K562 (cell line): ENCODE results near the gene RBBP7. TPM values are rescaled to one million over a fixed set of nuclear protein-coding genes. Genes with fewer than 3 reads are reported as not detected.

Source experiments
- ATAC-seq: fragments of 200-7000 bp; cut with Tn5 transposase; 3 replicates; pipeline ENCODE4 v1.9.1; 2020; ENCODE audit warnings: moderate library complexity
- BruUV-seq: library from RNA; stranded (reverse); fragments of 400-500 nt; replicated peaks from 2 replicates; lab custom pipeline; 2021; lab: Mats Ljungman, UMichigan
- CTCF ChIA-PET: fragments of 300-600 bp; formaldehyde crosslinking; extraction: SDS; loops from one replicate; lab custom pipeline; 2021; ENCODE audit warnings: low intra/inter-chr PET ratio; lab: Yijun Ruan, JAX
- POLR2A ChIA-PET: fragments of 300-600, 350-650 bp; sonication (Branson Sonifier 250); formaldehyde crosslinking; extraction: SDS; loops from one replicate; lab custom pipeline; 2021; ENCODE audit warnings: antibody characterized with exemption, inconsistent platforms; lab: Yijun Ruan, JAX
- DNase-seq, 4 experiments: peaks; one replicate each; pipeline versions ENCODE4 v3.0.0 to v3.0.0-alpha.2; 2011 to 2018; ENCODE audit warnings: low spot score in 3 of 4, mixed read lengths in 3 of 4; ENCODE audit errors: extremely low read depth in 1 of 4
- FAIRE-seq: peaks from 2 replicates; lab custom pipeline; 2011; peaks lifted over from hg19 to GRCh38; lab: Jason Lieb, UNC
- H2AFZ ChIP-seq: 2 replicates; pipeline ENCODE4 v1.6.0; 2011; ENCODE audit warnings: low read depth, low read length, control low read depth, inconsistent platforms
- H3K27ac ChIP-seq: fragments of 200-600 bp; 3 replicates; pipeline ENCODE4 v1.8.0; 2011; ENCODE audit warnings: low read depth, mild to moderate bottlenecking, control low read depth, inconsistent platforms, low read length, moderate library complexity, mixed read lengths; ENCODE audit errors: extremely low read depth
- H3K27me3 ChIP-seq, 2 experiments: fragments of 300-600 bp in 1 of 2; 2 replicates in 1 of 2; 3 replicates in 1 of 2; pipeline versions ENCODE4 v1.6.0 to v1.8.0; 2011; ENCODE audit warnings: inconsistent platforms in 2 of 2, low read length in 2 of 2, mild to moderate bottlenecking in 1 of 2, mixed read lengths in 1 of 2, moderate library complexity in 1 of 2; ENCODE audit not compliant: control insufficient read depth in 2 of 2, insufficient read depth in 2 of 2
- H3K36me3 ChIP-seq: fragments of 300-600 bp; 3 replicates; pipeline ENCODE4 v1.8.0; 2011; ENCODE audit warnings: mild to moderate bottlenecking, low read length, inconsistent platforms; ENCODE audit not compliant: control insufficient read depth, insufficient read depth
- H3K4me1 ChIP-seq, 2 experiments: fragments of 200-600 bp in 1 of 2; replicated peaks in 1 of 2; 2 replicates in 1 of 2; 3 replicates in 1 of 2; pipeline versions ENCODE4 v1.5.1 to v1.8.0; 2011; ENCODE audit warnings: inconsistent platforms in 2 of 2, low read length in 2 of 2, mild to moderate bottlenecking in 1 of 2, mixed read lengths in 1 of 2, moderate library complexity in 1 of 2; ENCODE audit not compliant: control insufficient read depth in 2 of 2, insufficient read depth in 2 of 2
- H3K4me2 ChIP-seq: 2 replicates; pipeline ENCODE4 v1.6.1; 2011; ENCODE audit warnings: low read length, control low read depth, inconsistent platforms, mixed read lengths; ENCODE audit not compliant: insufficient read depth
- H3K4me3 ChIP-seq: fragments of 200-600 bp; sonication (generic), shearing (Covaris generic); 2 replicates; pipeline ENCODE4 v1.5.1; 2016; ENCODE audit warnings: control low read depth, inconsistent platforms
- H3K79me2 ChIP-seq: fragments of 200-600 bp; 3 replicates; pipeline ENCODE4 v1.8.0; 2011; ENCODE audit warnings: low read length, inconsistent platforms; ENCODE audit not compliant: control insufficient read depth, insufficient read depth
- H3K9ac ChIP-seq, 2 experiments: 2 replicates each; pipeline versions ENCODE4 v1.6.0 to v1.6.1; 2011; ENCODE audit warnings: low read depth in 2 of 2, low read length in 2 of 2, control low read depth in 1 of 2, inconsistent platforms in 1 of 2, mild to moderate bottlenecking in 1 of 2, mixed read lengths in 1 of 2; ENCODE audit not compliant: insufficient read depth in 1 of 2
- H3K9me1 ChIP-seq: one replicate; pipeline ENCODE4 v1.6.0; 2011; ENCODE audit warnings: inconsistent platforms, mild to moderate bottlenecking, low read length, moderate library complexity; ENCODE audit not compliant: control insufficient read depth, insufficient read depth
- H3K9me3 ChIP-seq: replicated peaks from 2 replicates; pipeline ENCODE4 v1.5.1; 2011; ENCODE audit warnings: low read depth, low read length, inconsistent platforms; ENCODE audit not compliant: control insufficient read depth, insufficient read depth
- H4K20me1 ChIP-seq: replicated peaks from 2 replicates; pipeline ENCODE4 v1.6.1; 2011; ENCODE audit warnings: low read length, inconsistent platforms, mixed read lengths; ENCODE audit not compliant: control insufficient read depth, insufficient read depth
- CTCF ChIP-seq, 3 experiments: IDR thresholded peaks in 2 of 3; conservative IDR thresholded peaks in 1 of 3; 2 replicates each; pipeline ENCODE4 v1.5.1; 2011 to 2012; ENCODE audit warnings: low read length in 3 of 3, mild to moderate bottlenecking in 3 of 3, control low read depth in 2 of 3, improper control_type of control experiment in 1 of 3, inconsistent platforms in 1 of 3, low read depth in 1 of 3, mixed read lengths in 1 of 3, moderate library complexity in 1 of 3; ENCODE audit not compliant: insufficient read depth in 2 of 3
- CTCFL ChIP-seq: IDR thresholded peaks from 2 replicates; pipeline ENCODE4 v1.6.1; 2011; ENCODE audit warnings: borderline replicate concordance, low read depth, mild to moderate bottlenecking, moderate library complexity, low read length; ENCODE audit not compliant: insufficient read depth, poor library complexity, severe bottlenecking
- EGR1 ChIP-seq: fragments of 450-650 bp; conservative IDR thresholded peaks from 2 replicates; pipeline ENCODE4 v1.6.1; 2017; ENCODE audit warnings: mild to moderate bottlenecking
- IFI16 ChIP-seq: fragments of 250-450 bp; sonication (Bioruptor Pico); IDR thresholded peaks from 2 replicates; pipeline ENCODE4 v2.1.2; 2022; ENCODE audit warnings: mild to moderate bottlenecking, inconsistent platforms
- KDM2B ChIP-seq: fragments of 250-450 bp; sonication (Bioruptor Pico); IDR thresholded peaks from 2 replicates; pipeline ENCODE4 v1.8.0; 2021; ENCODE audit warnings: mild to moderate bottlenecking, moderate library complexity
- KLF6 ChIP-seq: fragments of 250-450 bp; sonication (Bioruptor Pico); IDR thresholded peaks from 2 replicates; pipeline ENCODE4 v1.4.0; 2020; ENCODE audit warnings: mild to moderate bottlenecking, moderate library complexity, borderline replicate concordance
- NR0B1 ChIP-seq: fragments of 450-650 bp; IDR thresholded peaks from one replicate; pipeline ENCODE4 v1.6.1; 2018; ENCODE audit warnings: mild to moderate bottlenecking, moderate library complexity; ENCODE audit not compliant: partially characterized antibody
- POLR2AphosphoS2 ChIP-seq: IDR thresholded peaks from 2 replicates; pipeline ENCODE4 v1.6.1; 2012; ENCODE audit warnings: low read length, improper control_type of control experiment
- RAD21 ChIP-seq, 2 experiments: fragments of 250-450 bp in 1 of 2; fragments of 450-650 bp in 1 of 2; sonication (Bioruptor Pico) in 1 of 2; formaldehyde crosslinking in 1 of 2; IDR thresholded peaks in 1 of 2; conservative IDR thresholded peaks in 1 of 2; 2 replicates each; pipeline versions ENCODE4 v1.4.0 to v1.8.0; 2020 to 2022; ENCODE audit warnings: mild to moderate bottlenecking in 2 of 2, moderate library complexity in 1 of 2
- ZBTB11 ChIP-seq, 3 experiments: fragments of 200-800 bp in 1 of 3; fragments of 250-450 bp in 1 of 3; fragments of 450-650 bp in 1 of 3; sonication (Bioruptor Pico) in 1 of 3; sonication (Bioruptor generic) in 1 of 3; formaldehyde crosslinking in 1 of 3; IDR thresholded peaks; 2 replicates each; pipeline versions ENCODE4 v1.6.1 to v1.8.0; 2016 to 2022; ENCODE audit warnings: mild to moderate bottlenecking in 2 of 3, missing genetic modification characterization in 2 of 3, missing compliant biosample characterization in 1 of 3, moderate library complexity in 1 of 3
- ZFPM2 ChIP-seq: fragments of 250-450 bp; sonication (Bioruptor Pico); IDR thresholded peaks from 2 replicates; pipeline ENCODE4 v1.5.1; 2022; ENCODE audit warnings: mild to moderate bottlenecking
- ZNF143 ChIP-seq: sonication (generic); formaldehyde crosslinking; IDR thresholded peaks from 2 replicates; pipeline ENCODE4 v1.9.0; 2022; ENCODE audit warnings: mild to moderate bottlenecking, missing genetic modification reagents
- ZNF239 ChIP-seq: fragments of 250-450 bp; sonication (Bioruptor Pico); IDR thresholded peaks from 2 replicates; pipeline ENCODE4 v1.4.0; 2020; ENCODE audit warnings: mild to moderate bottlenecking
- WGBS: fragments of 100-300 bp; shearing (Covaris generic); methylation state at CpG from one replicate; pipeline ENCODE4 v1.1.6; 2016; ENCODE audit warnings: low coverage, mixed read lengths; ENCODE audit not compliant: insufficient coverage; ENCODE audit errors: missing lambda C conversion rate; 5-methylcytosine and 5-hydroxymethylcytosine counted together
- in situ Hi-C: fragments of 300-500 bp; cut with MboI; formaldehyde crosslinking; loops from 4 replicates; pipeline ENCODE4 v1.15.0; 2018; ENCODE audit warnings: inconsistent platforms, mixed read lengths
- intact Hi-C: fragments of 100-400 bp; cut with micrococcal nuclease; formaldehyde crosslinking; loops from 2 replicates; pipeline ENCODE4 v1.14.2; 2022
- polyA plus RNA-seq, 8 experiments: library from polyadenylated mRNA; depleted of rRNA in 4 of 8; stranded (reverse) in 5 of 8; unstranded in 3 of 8; fragments of >200 nt; fragmentation: Nextera tagmentation in 2 of 8; fragmentation: Illumina TruSeq in 1 of 8; extraction: Ambion mirVana in 2 of 8; extraction: Trizol in 1 of 8; gene quantifications; 2 replicates each; pipeline versions ENCODE4 v1.2.1 to v1.2.3, GENCODE V29; 2011 to 2014; ENCODE audit warnings: inconsistent platforms in 1 of 8, missing spikeins in 1 of 8
- total RNA-seq, 7 experiments: library from RNA; depleted of rRNA in 6 of 7; stranded (reverse); fragments of >200 nt in 6 of 7; fragmentation: Illumina TruSeq in 2 of 7; extraction: Trizol in 2 of 7; gene quantifications; 2 replicates each; pipeline versions ENCODE4 v1.2.1 to v1.2.3, GENCODE V29; 2011 to 2021; ENCODE audit warnings: low replicate concordance in 1 of 7

The RBBP7 gene
- total and polyA plus RNA-seq, 9 of the 15 experiments (the other 6 are each of a cell fraction or from before 2014, with no cell fraction given) = 79.0 to 364 (median 182) TPM

- ATAC-seq (peak; percentile 83), DNase-seq (peak in 3 of 4 experiments; percentile 8 to 20 (median 18)), FAIRE-seq (no peak)
- in situ Hi-C loops (no loop called here), intact Hi-C loops (no loop called here)
- CTCF ChIA-PET = no interaction called here
- 83% methylated on average over 5 of the region's 9 CpGs for WGBS
- H3K79me2 ChIP-seq = no peaks in the 10 kb centered on the region
- peaks cover 0 to 3% of the 10 kb centered on the region in 2 experiments; a peak in 3 of 5 replicates for H3K4me1 ChIP-seq
- H4K20me1 ChIP-seq = no peaks in the 10 kb centered on the region
- H3K4me2 ChIP-seq = no peak overlapping the region
- no TSS peak for BruUV-seq
- H3K9ac ChIP-seq = no peak overlapping the region
- H3K36me3 ChIP-seq = peaks cover 96% of the 10 kb centered on the region
- H3K27me3 ChIP-seq = no peaks in the 10 kb centered on the region
- no peak overlapping the region for H3K4me3 ChIP-seq
- no peak overlapping the region for H3K27ac ChIP-seq
- H3K9me1 ChIP-seq = no peaks in the 10 kb centered on the region
- no peaks in the 10 kb centered on the region for H3K9me3 ChIP-seq
- H2AFZ ChIP-seq = no peak overlapping the region
- POLR2A ChIA-PET = no interaction called here
- TF ChIP-seq KDM2B = no peak
- no peak for TF ChIP-seq NR0B1
- TF ChIP-seq EGR1 = no peak
- TF ChIP-seq ZNF143 (CRISPR knock-in tag) = no peak
- no peak for TF ChIP-seq IFI16 (CRISPR knock-in tag)
- TF ChIP-seq KLF6 (CRISPR knock-in tag) = no peak
- TF ChIP-seq RAD21 (CRISPR knock-in tag; conservative IDR thresholded peaks at IDR 0.05 in 1 of 2, IDR thresholded peaks at IDR 0.05 in 1 of 2) = peak in 1 of 2 experiments; percentile 9; a peak in 1 of 4 replicates
- TF ChIP-seq ZBTB11 (CRISPR knock-in tag; IDR thresholded peaks at IDR 0.05) = no peak
- no peak for TF ChIP-seq ZFPM2 (CRISPR knock-in tag)
- TF ChIP-seq ZNF239 = no peak
- peak; percentile 30 to 81 (median 49); a peak in 5 of 6 replicates for TF ChIP-seq CTCF (IDR thresholded peaks at IDR 0.05 in 2 of 3, conservative IDR thresholded peaks at IDR 0.05 in 1 of 3; ENCODE audit: insufficient read depth in 2 of 3, low read depth in 1 of 3, low read length in 3 of 3)
- TF ChIP-seq CTCFL = peak; percentile 13
- no peak for TF ChIP-seq POLR2AphosphoS2
Measured at GRCh38 chrX:16836371-16836770, 33.8 kb downstream of the RBBP7 start.
